ENCODE results near the gene MBOAT1. TPM values are rescaled to one million over a fixed set of nuclear protein-coding genes. Genes with fewer than 3 reads are reported as not detected.

MBOAT1 gene
- total and polyA plus RNA-seq, 9 donors: 8.5 to 30.2 (median 12.7) TPM

- no peak overlapping the region for H3K4me3 ChIP-seq
- no peaks in the 10 kb centered on the region for H3K4me1 ChIP-seq (ENCODE audit: insufficient read depth)
- H3K27ac ChIP-seq: no peak overlapping the region
- intact Hi-C loops (cut with DNase I): no loop called here
- H3K9me3 ChIP-seq: no peaks in the 10 kb centered on the region
- H3K36me3 ChIP-seq: no peaks in the 10 kb centered on the region
- no peaks in the 10 kb centered on the region for H3K27me3 ChIP-seq
- DNase-seq: no peak
- TF ChIP-seq POLR2A (IDR thresholded peaks at IDR 0.05) (no peak), EP300 (IDR thresholded peaks at IDR 0.05) (no peak)
- TF ChIP-seq, protein P1, sequence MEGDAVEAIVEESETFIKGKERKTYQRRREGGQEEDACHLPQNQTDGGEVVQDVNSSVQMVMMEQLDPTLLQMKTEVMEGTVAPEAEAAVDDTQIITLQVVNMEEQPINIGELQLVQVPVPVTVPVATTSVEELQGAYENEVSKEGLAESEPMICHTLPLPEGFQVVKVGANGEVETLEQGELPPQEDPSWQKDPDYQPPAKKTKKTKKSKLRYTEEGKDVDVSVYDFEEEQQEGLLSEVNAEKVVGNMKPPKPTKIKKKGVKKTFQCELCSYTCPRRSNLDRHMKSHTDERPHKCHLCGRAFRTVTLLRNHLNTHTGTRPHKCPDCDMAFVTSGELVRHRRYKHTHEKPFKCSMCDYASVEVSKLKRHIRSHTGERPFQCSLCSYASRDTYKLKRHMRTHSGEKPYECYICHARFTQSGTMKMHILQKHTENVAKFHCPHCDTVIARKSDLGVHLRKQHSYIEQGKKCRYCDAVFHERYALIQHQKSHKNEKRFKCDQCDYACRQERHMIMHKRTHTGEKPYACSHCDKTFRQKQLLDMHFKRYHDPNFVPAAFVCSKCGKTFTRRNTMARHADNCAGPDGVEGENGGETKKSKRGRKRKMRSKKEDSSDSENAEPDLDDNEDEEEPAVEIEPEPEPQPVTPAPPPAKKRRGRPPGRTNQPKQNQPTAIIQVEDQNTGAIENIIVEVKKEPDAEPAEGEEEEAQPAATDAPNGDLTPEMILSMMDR (IDR thresholded peaks at IDR 0.05): no peak
- 95 to 98% (median 97%) methylated on average over 36 to 44 of the region's 44 CpGs for WGBS, 3 donors
Measured at GRCh38 chr6:20233007-20233730, 20.9 kb upstream of the MBOAT1 start.

DNA sequence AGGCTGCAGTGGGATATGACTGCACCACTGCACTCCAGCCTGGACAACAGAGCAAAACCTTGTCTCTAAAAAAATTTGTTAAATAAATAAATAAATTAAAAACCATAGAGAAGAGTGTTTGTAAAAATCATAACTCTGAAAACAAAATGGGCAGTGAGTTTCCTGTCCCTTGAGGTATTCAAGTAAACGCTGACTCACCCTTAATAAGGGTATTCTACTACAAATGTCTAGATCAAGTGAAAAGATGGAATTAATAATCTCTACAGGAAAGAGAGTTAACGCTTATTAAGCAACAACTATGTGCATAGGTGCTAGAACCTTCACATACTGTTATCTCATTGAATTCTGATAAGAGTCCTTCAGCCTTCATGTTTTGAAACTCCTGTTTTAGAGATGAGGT, 19.9 kb upstream of the MBOAT1 start:
- H3K4me1 ChIP-seq (ENCODE audit: insufficient read depth): no peaks in the 10 kb centered on the region
- 94 to 96% (median 94%) methylated on average over 2 of the region's 2 CpGs for WGBS, 3 donors

DNA sequence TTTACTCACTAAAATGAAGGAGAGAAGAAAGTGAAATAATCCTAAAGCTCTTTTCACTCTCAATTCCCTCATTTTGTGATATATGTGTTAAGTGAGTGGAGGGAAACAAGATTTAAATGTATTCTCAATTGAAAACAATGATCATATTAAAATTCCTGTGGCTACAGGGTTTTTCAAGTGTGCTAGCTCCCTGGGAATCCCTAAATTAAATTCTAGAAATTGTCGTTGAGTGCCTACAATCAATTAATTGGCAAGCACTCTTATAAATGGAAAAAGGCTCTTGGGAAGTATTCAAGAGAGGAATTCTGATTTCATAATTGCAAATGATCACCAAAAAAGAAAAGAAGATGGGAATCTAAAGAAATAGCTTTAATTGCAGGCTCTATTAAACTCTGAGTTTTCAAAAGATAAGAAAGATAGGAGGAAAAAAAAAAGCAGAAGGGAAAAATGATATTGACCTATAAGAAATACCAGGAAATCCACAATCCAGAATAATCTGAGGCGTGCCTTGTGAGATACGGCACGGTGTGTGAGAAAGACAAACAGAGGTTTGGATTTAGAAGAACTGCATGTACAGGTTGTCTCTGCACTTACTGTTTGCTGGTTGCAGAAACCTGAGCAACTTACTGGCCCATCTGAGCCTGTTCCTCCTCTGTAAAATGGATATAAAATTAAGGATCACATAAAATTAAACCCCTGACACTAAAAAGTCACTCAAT, 18.3 kb upstream of the MBOAT1 start:
- no peaks in the 10 kb centered on the region for H3K36me3 ChIP-seq
- H3K4me1 ChIP-seq (ENCODE audit: insufficient read depth): no peaks in the 10 kb centered on the region
- intact Hi-C loops (cut with DNase I): no loop called here
- DNase-seq: no peak
- TF ChIP-seq, protein P1 (IDR thresholded peaks at IDR 0.05): no peak
- TF ChIP-seq EP300 (IDR thresholded peaks at IDR 0.05) (no peak), POLR2A (IDR thresholded peaks at IDR 0.05) (no peak)
- H3K27ac ChIP-seq: no peak overlapping the region
- WGBS, 3 donors: 92 to 96% (median 94%) methylated on average over 4 of the region's 4 CpGs
- no peak overlapping the region for H3K4me3 ChIP-seq
- peaks cover 3% of the 10 kb centered on the region for H3K27me3 ChIP-seq
- no peaks in the 10 kb centered on the region for H3K9me3 ChIP-seq

More for the DNA sequence above, 19.9 kb upstream of the MBOAT1 start:
- Histone ChIP-seq H3K4me3 (no peak overlapping the region), H3K27me3 (peaks cover under 1% of the 10 kb centered on the region), H3K36me3 (no peaks in the 10 kb centered on the region), H3K9me3 (no peaks in the 10 kb centered on the region), H3K27ac (no peak overlapping the region)
- TF ChIP-seq, protein P1 (IDR thresholded peaks at IDR 0.05): no peak
- TF ChIP-seq POLR2A (IDR thresholded peaks at IDR 0.05) (no peak), EP300 (IDR thresholded peaks at IDR 0.05) (no peak)
- DNase-seq: no peak
- intact Hi-C loops (cut with DNase I): no loop called here

DNA sequence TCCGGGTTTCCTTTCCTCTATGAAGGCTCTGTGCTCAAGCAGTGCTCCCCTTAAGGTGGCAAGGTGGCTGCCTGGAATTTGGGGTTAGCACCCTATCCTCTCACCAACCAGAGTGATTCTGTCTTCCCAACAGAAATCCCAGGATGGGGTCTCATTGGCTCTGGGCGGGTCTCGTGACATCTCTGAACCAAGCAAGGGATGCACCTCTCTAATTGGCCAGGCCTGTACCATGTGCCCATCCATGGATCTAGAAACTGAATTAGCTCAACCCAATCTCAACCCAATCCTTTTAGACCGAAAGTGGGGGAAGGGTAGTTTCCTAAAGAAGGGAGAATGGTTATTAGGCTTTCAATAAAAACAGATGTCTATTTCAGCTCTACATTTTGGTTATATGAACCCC, 17.6 kb upstream of the MBOAT1 start:
- no peak overlapping the region for H3K4me3 ChIP-seq
- TF ChIP-seq POLR2A (IDR thresholded peaks at IDR 0.05): no peak
- TF ChIP-seq, protein P1 (IDR thresholded peaks at IDR 0.05): no peak
- H3K9me3 ChIP-seq: no peaks in the 10 kb centered on the region
- H3K4me1 ChIP-seq (ENCODE audit: insufficient read depth): no peaks in the 10 kb centered on the region
- H3K36me3 ChIP-seq: no peaks in the 10 kb centered on the region
- intact Hi-C loops (cut with DNase I): no loop called here
- H3K27ac ChIP-seq: no peak overlapping the region
- DNase-seq: no peak
- peaks cover 3% of the 10 kb centered on the region for H3K27me3 ChIP-seq
- WGBS, 3 donors: 94 to 95% (median 95%) methylated on average over 4 of the region's 4 CpGs
